H54 (cell line): ENCODE measurements around the gene DHRS3.
A peak's percentile ranks its signal among the peaks of the same experiment; 100 is the strongest.

Source experiments
- DNase-seq: peaks from one replicate; pipeline ENCODE4 v3.0.0; 2011; ENCODE audit warnings: low spot score, mixed read lengths; ENCODE audit not compliant: insufficient read length
- FAIRE-seq: peaks from 3 replicates; lab custom pipeline; 2011; peaks lifted over from hg19 to GRCh38; lab: Jason Lieb, UNC
- POLR2A ChIP-seq: IDR thresholded peaks from 2 replicates; pipeline ENCODE4 v1.6.1; 2011; ENCODE audit warnings: low read depth, mild to moderate bottlenecking, low read length

Gene DHRS3

DNA sequence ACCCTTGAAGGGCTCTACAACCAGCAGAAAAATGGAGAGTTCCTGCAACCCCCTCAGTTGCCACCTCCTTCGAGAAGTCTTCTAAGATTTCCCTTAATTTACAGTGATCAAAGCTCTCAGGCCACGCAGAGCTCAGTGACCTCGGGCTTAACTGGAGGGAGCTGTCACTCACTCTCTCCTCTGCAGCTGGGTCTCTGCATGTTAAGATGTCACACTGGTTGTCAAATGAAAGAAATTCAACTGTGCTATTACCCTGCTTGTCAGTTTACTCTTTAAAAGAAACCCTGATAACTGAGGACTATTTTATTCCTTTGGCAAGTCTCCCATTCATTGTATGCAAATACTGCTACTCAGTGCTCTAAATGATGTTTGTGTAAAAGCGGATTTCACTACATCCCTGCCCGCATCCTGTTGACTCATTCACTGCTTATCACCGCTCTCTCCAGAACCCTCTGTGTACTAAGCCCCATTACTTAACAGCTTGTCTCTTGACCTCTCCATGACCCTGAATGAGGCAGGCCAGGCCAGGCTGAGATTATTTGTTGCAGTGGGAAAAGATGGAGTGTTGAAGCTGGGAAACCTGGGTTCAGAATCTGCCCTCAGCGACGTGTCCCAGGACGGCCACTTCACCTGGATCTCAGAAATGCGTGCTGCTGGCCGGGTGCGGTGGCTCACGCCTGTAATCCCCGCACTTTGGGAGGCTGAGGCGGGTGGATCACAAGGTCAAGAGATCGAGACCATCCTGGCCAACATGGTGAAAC is 13.7 kb downstream of the DHRS3 start:
- no peak for TF ChIP-seq POLR2A
- DNase-seq (peak; percentile 70), FAIRE-seq (peak; percentile 83)

DNA sequence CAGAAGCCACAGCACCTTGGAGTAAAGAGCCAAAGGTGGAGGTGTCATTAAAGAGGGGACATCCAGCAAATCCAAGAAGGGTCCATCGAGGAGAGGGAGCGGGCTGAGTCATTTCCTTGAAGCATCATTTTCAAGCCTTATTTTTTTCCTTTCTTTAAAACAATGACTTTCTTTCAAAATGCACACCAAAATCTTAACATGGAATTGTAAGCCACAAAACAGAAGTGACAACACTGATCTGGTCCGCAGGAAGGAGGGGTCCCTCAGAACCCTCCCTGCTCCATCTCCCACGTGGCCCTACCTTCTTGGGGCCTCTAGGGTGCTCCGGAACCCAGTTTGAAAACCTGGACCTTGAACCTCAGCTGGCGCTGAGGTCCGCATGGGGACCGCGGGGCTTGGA is 14.8 kb downstream of the DHRS3 start:
- no peak for TF ChIP-seq POLR2A
- DNase-seq = no peak
- no peak for FAIRE-seq

DNA sequence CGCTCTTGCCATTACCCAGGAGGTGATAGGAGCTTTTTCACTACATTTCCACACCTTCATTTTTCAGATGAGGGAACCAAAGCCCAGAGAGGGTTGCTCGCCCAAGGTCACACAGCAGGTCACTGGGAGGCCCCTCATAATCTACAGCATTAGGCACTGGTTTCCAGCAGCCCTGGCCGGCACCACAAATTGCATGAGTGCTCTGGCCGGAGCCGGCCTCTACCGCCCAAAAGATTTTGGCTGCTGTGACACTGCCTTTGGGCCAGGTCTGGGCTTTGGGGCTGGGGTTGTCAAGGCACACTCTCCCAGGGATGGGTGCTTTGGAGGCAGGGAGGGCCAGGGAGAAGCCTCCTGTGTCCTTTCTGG is 15.4 kb downstream of the DHRS3 start:
- no peak for FAIRE-seq
- TF ChIP-seq POLR2A = no peak
- DNase-seq = no peak

DNA sequence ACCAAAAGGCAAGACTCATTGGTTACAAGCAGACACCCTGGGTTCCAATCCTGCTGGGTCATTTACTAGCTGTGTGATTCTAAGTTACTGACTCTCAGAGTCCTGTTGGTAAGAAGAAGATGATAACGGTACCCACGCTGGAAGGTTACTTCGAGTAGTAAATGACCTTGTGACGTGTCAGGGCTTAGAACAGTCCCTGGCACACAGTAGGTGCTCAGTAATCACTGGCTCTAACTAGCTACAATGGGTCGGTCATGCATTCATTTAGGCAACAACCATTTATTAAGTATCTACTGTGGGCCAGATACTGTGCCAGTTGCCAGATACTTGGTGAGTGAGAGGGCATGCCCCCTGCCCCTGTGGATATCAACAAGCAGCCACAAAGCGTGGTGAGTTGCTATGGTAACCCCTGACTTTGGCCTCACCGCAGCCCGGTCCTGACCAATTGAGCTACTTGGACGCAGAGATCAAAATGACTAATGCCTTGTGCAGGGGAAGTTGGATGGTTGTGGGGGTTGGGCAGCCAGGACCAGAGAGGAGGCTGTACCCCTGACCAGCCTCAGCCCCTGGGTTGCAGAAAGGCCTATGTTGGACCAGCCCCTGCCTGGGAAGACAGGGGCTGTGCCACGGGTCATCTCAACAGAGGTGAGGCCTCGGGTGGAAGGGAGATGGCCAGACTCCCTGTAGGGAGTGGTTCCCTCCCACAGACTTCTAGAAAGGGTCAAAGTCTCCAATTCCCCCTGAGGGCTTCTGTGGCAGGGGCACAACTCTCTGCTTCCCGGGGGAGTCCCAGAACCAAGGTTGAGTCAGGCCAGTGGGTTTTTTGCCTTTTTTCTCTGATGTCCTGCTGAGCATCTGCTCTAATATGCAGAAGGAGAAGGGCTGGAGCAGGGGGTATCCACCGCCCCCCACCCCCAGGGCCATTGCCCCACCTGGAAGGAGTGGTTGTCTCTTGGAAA is 16.0 kb downstream of the DHRS3 start:
- DNase-seq (peak; percentile 76), FAIRE-seq (peak; percentile 52)
- TF ChIP-seq POLR2A = no peak

DNA sequence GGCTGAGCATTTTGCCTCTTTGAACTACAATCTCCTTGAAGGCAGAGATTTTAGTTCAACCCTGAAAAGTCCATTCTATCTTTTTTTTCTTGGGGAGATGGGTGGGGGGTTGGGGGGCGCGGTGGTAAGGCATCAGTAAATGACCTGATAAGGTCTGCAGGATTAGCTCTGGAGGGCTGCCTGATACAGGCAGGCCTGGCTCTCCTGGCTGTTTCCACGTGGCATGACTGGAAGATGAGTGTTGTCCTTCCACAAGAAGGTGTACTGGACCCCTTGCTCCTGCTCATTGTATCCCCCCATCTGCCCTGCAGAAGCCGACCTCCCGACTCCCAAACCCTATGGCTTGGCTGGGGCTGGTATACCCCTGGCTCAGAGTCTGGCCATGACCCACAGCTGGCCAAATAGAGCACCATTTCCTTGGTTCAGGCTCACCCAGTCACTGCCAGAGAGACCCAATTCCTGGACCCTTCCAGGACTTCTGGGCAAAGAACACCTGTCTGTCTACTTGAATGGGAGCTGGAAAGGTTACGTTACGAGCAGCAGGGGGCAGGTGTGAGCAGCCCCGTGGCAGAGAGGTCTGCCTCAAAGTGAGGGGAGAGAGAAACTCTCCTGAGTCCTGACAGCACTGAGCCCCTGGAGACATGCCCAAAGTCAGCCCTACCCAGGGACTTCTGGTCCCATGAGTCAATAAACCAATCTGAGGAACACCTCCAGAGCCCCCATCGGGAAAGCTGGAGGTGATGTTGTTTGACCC is 17.0 kb downstream of the DHRS3 start:
- TF ChIP-seq POLR2A = no peak
- FAIRE-seq (no peak), DNase-seq (no peak)

DNA sequence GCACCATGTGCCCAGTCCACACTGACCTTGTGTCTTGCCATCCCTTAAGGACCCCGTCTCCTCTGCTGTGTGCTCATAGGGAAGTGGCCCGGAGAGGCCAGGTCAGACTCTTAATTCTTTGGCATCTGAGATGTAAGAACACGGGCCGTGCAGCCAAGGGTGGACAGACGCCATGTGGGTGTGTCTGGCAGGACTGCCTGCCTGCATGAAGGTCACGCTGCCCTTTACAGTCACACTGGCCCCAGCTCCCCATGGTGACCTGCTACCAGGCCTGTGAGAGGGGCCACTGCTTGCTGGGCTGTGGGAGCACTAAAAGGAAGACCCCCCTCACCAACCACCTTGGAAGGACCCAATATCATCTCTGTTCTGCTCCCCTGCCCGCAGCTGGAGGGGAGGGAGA is 17.7 kb downstream of the DHRS3 start:
- TF ChIP-seq POLR2A = no peak
- FAIRE-seq (no peak), DNase-seq (no peak)

DNA sequence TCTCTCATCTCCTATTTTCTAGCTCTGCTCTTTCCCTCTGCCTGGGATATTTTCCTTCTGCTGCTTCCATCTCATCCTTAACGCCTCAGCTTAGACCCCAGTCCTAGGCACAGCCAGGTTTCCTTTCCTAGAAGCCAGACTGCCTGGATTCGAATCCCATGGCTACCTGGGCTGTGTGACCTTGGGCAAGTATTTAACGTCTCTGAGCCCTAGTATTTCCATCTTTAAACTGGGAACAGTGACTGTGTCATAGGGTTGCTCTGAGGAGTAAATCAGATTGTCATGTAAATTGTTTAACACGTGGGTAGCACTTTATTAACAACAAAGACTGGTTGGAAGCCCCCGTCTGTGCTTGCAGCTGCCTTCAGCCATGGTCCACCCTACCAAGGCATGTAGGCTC is 18.4 kb downstream of the DHRS3 start:
- no peak for FAIRE-seq
- no peak for TF ChIP-seq POLR2A
- no peak for DNase-seq

DNA sequence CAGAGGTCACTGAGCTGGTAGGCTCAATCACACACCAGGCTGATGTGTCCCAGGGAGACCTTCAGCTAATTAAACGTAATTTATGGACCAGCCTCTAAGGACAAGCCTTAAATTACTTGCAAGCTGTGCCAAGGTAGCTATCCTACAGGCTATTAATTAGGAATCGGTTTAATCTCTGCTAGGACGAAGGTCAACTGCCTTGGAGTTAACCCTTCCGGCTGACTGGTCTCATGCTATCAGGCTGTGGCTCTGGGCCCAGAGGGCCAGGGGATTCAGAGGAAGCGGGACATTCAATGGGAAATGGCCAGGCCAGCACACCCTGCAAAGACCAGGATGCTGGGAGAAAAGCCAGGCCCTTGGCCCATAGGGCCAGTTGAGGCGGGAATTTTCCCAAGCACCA is 19.0 kb downstream of the DHRS3 start:
- no peak for TF ChIP-seq POLR2A
- FAIRE-seq (no peak), DNase-seq (no peak)

DNA sequence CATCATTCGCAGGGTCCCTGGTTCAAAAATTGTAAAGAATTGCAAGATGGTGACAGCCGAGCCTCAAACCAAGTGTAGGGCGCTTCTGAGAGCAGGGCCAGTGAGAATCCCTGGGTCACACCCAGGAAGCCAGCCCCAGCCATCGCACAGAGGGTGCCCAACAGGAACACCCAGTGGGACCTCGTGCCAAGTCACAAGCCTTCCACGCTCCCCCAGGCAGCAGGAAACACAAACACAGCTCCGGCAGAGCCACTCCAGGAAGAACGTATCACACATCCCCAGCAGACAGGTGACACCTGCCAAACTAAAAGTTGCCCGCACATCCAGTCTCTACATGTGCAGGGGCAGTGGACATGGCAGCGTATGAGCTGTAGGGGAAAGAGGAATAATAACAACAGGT is 20.2 kb downstream of the DHRS3 start:
- no peak for TF ChIP-seq POLR2A
- no peak for FAIRE-seq
- DNase-seq = no peak

DNA sequence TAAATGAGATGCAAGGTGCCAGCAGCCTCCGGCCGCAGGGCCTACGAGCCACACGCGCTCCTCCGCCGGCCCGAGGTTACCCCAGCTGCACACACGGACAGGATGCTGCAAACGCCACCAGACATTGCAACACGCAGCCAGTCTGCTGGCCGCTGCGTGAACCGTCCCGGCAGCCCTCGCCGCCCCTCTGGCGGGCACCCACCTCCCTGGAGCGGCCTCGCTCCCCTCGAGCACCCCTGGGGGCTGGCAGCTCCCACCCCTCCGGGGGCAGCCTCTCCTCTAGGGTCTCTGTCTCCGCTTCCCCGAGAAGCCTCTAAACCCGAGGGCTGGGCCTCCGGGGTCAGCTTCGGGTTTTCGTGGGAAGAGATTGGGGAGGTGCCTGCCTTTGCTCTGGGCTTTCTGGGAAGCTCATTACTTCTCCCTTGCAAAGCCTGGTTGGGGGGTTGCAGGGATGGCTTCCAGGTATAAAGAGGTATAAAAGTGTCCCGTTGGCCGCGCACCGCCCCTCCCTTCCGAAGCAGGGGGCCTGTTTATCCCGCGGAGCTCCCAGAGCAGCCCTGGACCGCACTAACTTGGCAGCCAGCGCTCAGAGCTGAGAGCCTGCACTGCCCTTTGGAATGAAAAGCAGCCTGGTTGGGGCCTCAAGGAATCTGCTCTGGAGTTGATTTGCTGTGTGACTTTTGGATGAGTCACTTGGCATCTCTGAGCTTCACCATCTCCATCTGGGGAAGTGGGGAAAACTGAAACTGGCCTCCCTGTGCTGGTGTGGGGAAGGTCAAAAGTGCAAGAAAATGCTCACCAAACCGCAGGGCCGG is 21.8 kb downstream of the DHRS3 start:
- TF ChIP-seq POLR2A = no peak
- DNase-seq (peak; percentile 82), FAIRE-seq (peak; percentile 58)

DNA sequence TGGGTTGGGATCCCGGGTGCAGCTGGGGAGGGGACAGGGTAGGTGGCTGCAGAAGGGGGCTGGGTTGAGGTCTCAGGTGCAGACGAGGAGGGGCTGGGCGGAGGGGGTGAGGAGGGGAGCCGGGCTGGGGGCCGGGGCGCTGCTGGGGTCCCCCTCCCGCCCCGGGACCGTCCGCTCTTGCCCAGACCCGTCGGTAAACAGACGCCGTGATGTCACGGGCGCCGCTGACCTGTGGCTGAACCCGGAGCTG is 22.3 kb downstream of the DHRS3 start:
- DNase-seq (no peak), FAIRE-seq (no peak)
- TF ChIP-seq POLR2A = no peak

DNA sequence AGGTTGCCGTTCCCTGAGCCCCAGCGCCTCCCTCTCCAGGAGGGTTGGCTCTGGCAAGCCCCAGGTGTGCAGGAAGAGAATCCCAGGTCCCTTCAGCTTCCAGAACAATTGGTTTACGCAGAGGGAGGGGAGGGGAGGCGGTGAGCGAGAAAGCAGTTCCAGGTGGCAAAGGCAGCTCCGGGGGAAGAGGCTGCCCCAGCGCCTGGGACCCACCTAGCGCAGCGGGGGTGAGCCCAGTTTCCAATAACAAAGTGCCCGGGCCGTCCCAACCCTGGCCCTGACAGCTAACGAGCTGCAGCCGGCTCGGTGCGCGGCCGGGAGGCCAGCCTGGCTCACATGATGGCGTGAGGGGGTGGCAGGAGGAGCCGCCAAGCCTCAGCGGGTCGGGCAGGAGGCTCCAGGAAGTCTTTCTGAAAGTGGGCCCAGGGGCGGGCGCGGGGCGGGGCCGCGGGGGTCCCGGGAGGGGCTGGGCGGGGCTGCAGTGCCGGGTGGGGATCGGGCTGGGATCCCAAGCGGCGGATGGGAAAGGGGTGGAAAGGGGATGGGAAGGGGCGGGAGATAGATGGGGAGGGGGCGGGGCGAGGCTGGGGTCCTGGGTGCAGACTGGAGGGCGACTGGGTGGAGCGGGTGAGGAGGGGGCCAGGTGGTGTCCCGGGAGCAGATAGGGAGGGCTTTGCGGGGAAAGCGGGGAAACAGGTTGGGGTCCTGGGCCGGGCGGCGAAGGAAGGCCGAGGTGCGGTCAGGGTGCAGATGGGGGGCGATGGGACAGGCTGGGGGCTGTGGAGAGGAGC is 22.8 kb downstream of the DHRS3 start:
- no peak for DNase-seq
- TF ChIP-seq POLR2A = no peak
- FAIRE-seq = no peak

DNA sequence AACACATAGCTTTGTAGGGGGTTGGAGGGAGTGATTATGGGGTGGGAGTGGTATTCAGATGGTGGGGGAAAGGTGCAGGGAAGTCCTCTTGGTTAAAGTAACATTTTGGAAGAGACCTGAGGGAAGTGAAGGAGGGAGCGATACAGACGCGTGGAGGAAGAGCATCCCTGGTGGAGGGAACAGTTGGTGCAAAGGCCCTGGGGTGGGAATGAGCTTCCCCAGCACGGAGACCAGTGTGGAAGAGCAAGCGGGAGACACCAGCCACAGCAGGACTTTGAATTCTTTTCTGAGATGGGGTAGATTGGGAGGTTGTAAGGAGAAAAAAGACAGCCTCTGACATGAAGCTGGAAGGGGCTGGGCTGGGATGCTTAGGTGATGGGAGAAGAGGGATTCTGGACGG is 23.5 kb downstream of the DHRS3 start:
- FAIRE-seq (no peak), DNase-seq (no peak)
- TF ChIP-seq POLR2A = no peak
